ENCODE data around the gene TUBB2A. TPM values are rescaled to one million over a fixed set of nuclear protein-coding genes. Genes with fewer than 3 reads are reported as not detected.

The TUBB2A gene
- total and polyA plus RNA-seq, 2 of the 4 experiments (the other 2 are of a cell fraction), result 164 to 264 TPM

DNA sequence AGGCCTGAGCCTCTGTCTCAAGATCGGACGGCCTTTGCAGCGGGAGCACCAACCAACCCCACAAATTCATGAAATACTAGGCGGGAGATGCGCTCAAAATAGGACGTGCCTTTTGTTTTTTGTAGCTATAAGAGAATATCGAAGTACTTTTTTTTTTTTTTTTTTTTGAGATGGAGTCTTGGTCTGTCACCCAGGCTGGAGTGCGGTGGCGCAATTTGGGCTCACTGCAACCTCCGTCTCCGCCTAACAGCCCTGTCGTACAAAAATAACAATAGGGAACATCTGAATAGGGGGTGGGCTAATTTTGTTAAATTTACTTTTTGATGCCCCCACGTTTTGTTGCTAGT is 5.9 kb upstream of the TUBB2A start:
- ChIA-PET POLR2A (ENCODE audit: unreplicated experiment) (no interaction called here), CTCF (no interaction called here)
- Histone ChIP-seq H3K4me1 (ENCODE audit: control insufficient read depth, insufficient read depth, low read length) (peaks cover 2% of the 10 kb centered on the region), H4K91ac (ENCODE audit: insufficient read depth, low read depth, low read length) (0 out of 2 replicates have a peak overlapping the region, but pooled peaks have one; percentile 10), H3K4me3 (ENCODE audit: insufficient read depth, low read depth, low read length) (peak overlapping the region; percentile 89), H2AFZ (replicated peaks; ENCODE audit: low read length, poor library complexity) (peak overlapping the region; percentile 85), H2BK20ac (ENCODE audit: low read depth, low read length) (no peak overlapping the region), H2BK5ac (ENCODE audit: low read depth, low read length, poor library complexity, severe bottlenecking) (peak overlapping the region; percentile 65), H3K23ac (ENCODE audit: low read depth, low read length) (peak overlapping the region; percentile 64), H3K4me2 (ENCODE audit: low read depth, low read length) (peak overlapping the region; percentile 95), H4K20me1 (ENCODE audit: insufficient read depth, low read length) (no peaks in the 10 kb centered on the region), H2AK9ac (replicated peaks; ENCODE audit: low read depth, low read length, poor library complexity) (peak overlapping the region; percentile 17), H2BK120ac (ENCODE audit: low read depth, low read length) (no peak overlapping the region; the same call in 1 of the 2 replicates), H3K18ac (ENCODE audit: low read depth, low read length) (peak overlapping the region; percentile 85; the same call in 1 of the 2 replicates), H4K8ac (ENCODE audit: low read depth in 2 of 2, low read length in 2 of 2) (peak overlapping the region; percentile 15 to 92; a peak in 3 of 4 replicates), H3K36me3 (ENCODE audit: control insufficient read depth, insufficient read depth, low read length) (no peaks in the 10 kb centered on the region), H3K56ac (ENCODE audit: extremely low read depth, insufficient read depth, low read length) (peak overlapping the region; percentile 33), H3K9me3 (ENCODE audit: control insufficient read depth, insufficient read depth, low read length) (no peaks in the 10 kb centered on the region), H3K27me3 (ENCODE audit: control insufficient read depth, insufficient read depth, low read length) (no peaks in the 10 kb centered on the region), H3K4ac (ENCODE audit: low read depth, low read length) (peak overlapping the region; percentile 82), H3K27ac (ENCODE audit: insufficient read depth, low read length) (peak overlapping the region; percentile 24; the same call in 1 of the 2 replicates), H2BK15ac (ENCODE audit: low read depth, low read length) (no peak overlapping the region), H4K5ac (ENCODE audit: low read depth, low read length) (peak overlapping the region; percentile 77; the same call in 1 of the 2 replicates), H2AK5ac (ENCODE audit: low read depth, low read length) (no peak overlapping the region), H3K9ac (ENCODE audit: low read depth, low read length) (peak overlapping the region; percentile 73), H3K9me1 (ENCODE audit: insufficient read depth, low read length) (peaks cover 5% of the 10 kb centered on the region; the same call in 1 of the 2 replicates), H3K79me1 (ENCODE audit: low read depth in 1 of 2, low read length in 2 of 2) (peaks cover 0 to 12% of the 10 kb centered on the region in 2 experiments; a peak in 2 of 4 replicates), H3K14ac (replicated peaks; ENCODE audit: low read depth, low read length) (peak overlapping the region; percentile 85)
- no peak for TF ChIP-seq MXI1 (IDR thresholded peaks at IDR 0.05; ENCODE audit: borderline replicate concordance, low read depth, low read length)
- DNase-seq (no peak), ATAC-seq (ENCODE audit: low read depth) (no peak)
- in situ Hi-C loops (cut with MboI; ENCODE audit: low sequenced_read_pairs) (no loop called here), intact Hi-C loops (cut with micrococcal nuclease) (no loop called here), dilution Hi-C loops (cut with HindIII; ENCODE audit: low sequenced_read_pairs, unreplicated experiment) (no loop called here)
- no TSS peak for BruUV-seq (replicated peaks)
- WGBS, 2 experiments (ENCODE audit: extremely low coverage in 2 of 2, insufficient read length in 1 of 2), result no CpG with 5 or more reads among the region's 13 CpGs

All from IMR-90 (cell line).